GM18951 (cell line): ENCODE data around the gene MOB2.
"Not testable (repeated sequence)": the region's sequence is repeated elsewhere in the genome, so short reads cannot be mapped to it uniquely, and the experiment has no call there.

ENCODE experiments used
- POLR2A ChIP-seq: IDR thresholded peaks from 4 replicates; pipeline ENCODE4 v1.6.1; 2011; ENCODE audit warnings: mild to moderate bottlenecking; ENCODE audit not compliant: insufficient read length, insufficient read depth; ENCODE audit errors: extremely low read depth
- in situ Hi-C: fragments of 300-500 bp; cut with MboI; formaldehyde crosslinking; loops from one replicate; pipeline ENCODE4 v1.12.0; 2022; ENCODE audit warnings: low sequenced_read_pairs, mixed read lengths, inconsistent platforms; ENCODE audit not compliant: unreplicated experiment

MOB2 gene

GRCh38 chr11:1428762-1429316 lies 57.7 kb downstream of the MOB2 start:
- TF ChIP-seq POLR2A: no peak
- in situ Hi-C loops: no loop called here

- TF ChIP-seq POLR2A: no peak
- in situ Hi-C loops: no loop called here
These were observed 61.1 kb downstream of the MOB2 start for GRCh38 chr11:1425439-1425838.

GRCh38 chr11:1425006-1425405 lies 61.6 kb downstream of the MOB2 start:
- no peak for TF ChIP-seq POLR2A
- in situ Hi-C loops: no loop called here

- in situ Hi-C loops: not testable (repeated sequence)
These were observed 63.2 kb downstream of the MOB2 start for GRCh38 chr11:1423406-1423805.

GRCh38 chr11:1422981-1423380 lies 63.6 kb downstream of the MOB2 start:
- in situ Hi-C loops: no loop called here

GRCh38 chr11:1422481-1422880 lies 64.1 kb downstream of the MOB2 start:
- in situ Hi-C loops: no loop called here
- no peak for TF ChIP-seq POLR2A

More at GRCh38 chr11:1422981-1423380, 63.6 kb downstream of the MOB2 start:
- no peak for TF ChIP-seq POLR2A

- TF ChIP-seq POLR2A: no peak
- in situ Hi-C loops: no loop called here
These were observed 65.3 kb downstream of the MOB2 start for GRCh38 chr11:1421291-1421690.

- in situ Hi-C loops: no loop called here
- no peak for TF ChIP-seq POLR2A
These were observed 66.8 kb downstream of the MOB2 start for GRCh38 chr11:1419811-1420210.
